H9 (cell line): Measurements from ENCODE around the gene RASL12. TPM values are rescaled to one million over a fixed set of nuclear protein-coding genes. Genes with fewer than 3 reads are reported as not detected.

ENCODE experiments used
- DNase-seq: peaks from one replicate; pipeline ENCODE4 v3.0.0-alpha.2; 2017
- H2AFZ ChIP-seq: one replicate; pipeline ENCODE4 v1.6.1; 2013; ENCODE audit warnings: mild to moderate bottlenecking, low read length, control low read depth, moderate library complexity
- H2AK5ac ChIP-seq: 2 replicates; pipeline ENCODE4 v1.6.1; 2013; ENCODE audit warnings: low read length, control low read depth, mixed read lengths; ENCODE audit not compliant: insufficient read length
- H2BK120ac ChIP-seq: one replicate; pipeline ENCODE4 v1.6.1; 2013; ENCODE audit warnings: low read depth, mild to moderate bottlenecking, low read length, control low read depth, inconsistent platforms; ENCODE audit not compliant: poor library complexity, severe bottlenecking
- H2BK12ac ChIP-seq: 2 replicates; pipeline ENCODE4 v1.6.1; 2013; ENCODE audit warnings: low read length, control low read depth, mixed read lengths, low read depth; ENCODE audit not compliant: insufficient read length
- H2BK15ac ChIP-seq: 2 replicates; pipeline ENCODE4 v1.6.1; 2013; ENCODE audit warnings: low read depth, low read length, control low read depth
- H2BK20ac ChIP-seq: one replicate; pipeline ENCODE4 v1.6.1; 2013; ENCODE audit warnings: low read depth, mild to moderate bottlenecking, low read length, control low read depth, inconsistent platforms; ENCODE audit not compliant: poor library complexity, severe bottlenecking
- H2BK5ac ChIP-seq: 2 replicates; pipeline ENCODE4 v1.6.1; 2013; ENCODE audit warnings: low read length, control low read depth, mixed read lengths; ENCODE audit not compliant: insufficient read length
- H3K14ac ChIP-seq: 2 replicates; pipeline ENCODE4 v1.6.1; 2013; ENCODE audit warnings: low read length, control low read depth; ENCODE audit not compliant: insufficient read depth
- H3K18ac ChIP-seq: 2 replicates; pipeline ENCODE4 v1.6.1; 2013; ENCODE audit warnings: low read depth, mild to moderate bottlenecking, mixed read lengths, low read length, control low read depth; ENCODE audit not compliant: insufficient read length
- H3K23ac ChIP-seq: 2 replicates; pipeline ENCODE4 v1.6.1; 2013; ENCODE audit warnings: low read length, control low read depth, mixed read lengths, low read depth; ENCODE audit not compliant: insufficient read length
- H3K23me2 ChIP-seq: 2 replicates; pipeline ENCODE4 v1.6.1; 2013; ENCODE audit warnings: low read depth, mild to moderate bottlenecking, mixed read lengths, low read length, control low read depth; ENCODE audit not compliant: insufficient read length, poor library complexity, severe bottlenecking
- H3K27ac ChIP-seq: 2 replicates; pipeline ENCODE4 v1.5.1; 2013; ENCODE audit warnings: low read length, control low read depth, mixed read lengths, low read depth; ENCODE audit not compliant: insufficient read length
- H3K27me3 ChIP-seq: 2 replicates; pipeline ENCODE4 v1.6.1; 2013; ENCODE audit warnings: low read length, control low read depth, inconsistent platforms; ENCODE audit not compliant: insufficient read depth
- H3K4ac ChIP-seq: 2 replicates; pipeline ENCODE4 v1.6.1; 2013; ENCODE audit warnings: low read depth, mild to moderate bottlenecking, control low read depth, inconsistent platforms, low read length, moderate library complexity
- H3K4me1 ChIP-seq: 2 replicates; pipeline ENCODE4 v1.6.1; 2013; ENCODE audit warnings: low read length, control low read depth, inconsistent platforms; ENCODE audit not compliant: insufficient read depth
- H3K4me2 ChIP-seq: 2 replicates; pipeline ENCODE4 v1.6.1; 2013; ENCODE audit warnings: low read length, control low read depth, mixed read lengths; ENCODE audit not compliant: insufficient read length, insufficient read depth
- H3K56ac ChIP-seq: 2 replicates; pipeline ENCODE4 v1.6.1; 2013; ENCODE audit warnings: low read depth, mild to moderate bottlenecking, mixed read lengths, low read length, control low read depth; ENCODE audit not compliant: insufficient read length
- H3K79me1 ChIP-seq: 2 replicates; pipeline ENCODE4 v1.6.1; 2013; ENCODE audit warnings: low read depth, mild to moderate bottlenecking, moderate library complexity, low read length, control low read depth, inconsistent platforms; ENCODE audit not compliant: insufficient read depth, poor library complexity, severe bottlenecking
- H3K79me2 ChIP-seq: 2 replicates; pipeline ENCODE4 v1.6.1; 2013; ENCODE audit warnings: low read length, control low read depth, inconsistent platforms; ENCODE audit not compliant: insufficient read depth
- H3K9ac ChIP-seq: 2 replicates; pipeline ENCODE4 v1.6.1; 2013; ENCODE audit warnings: low read length, control low read depth, mixed read lengths; ENCODE audit not compliant: insufficient read length; ENCODE audit errors: extremely low read depth
- H3K9me3 ChIP-seq: one replicate; pipeline ENCODE4 v1.6.1; 2013; ENCODE audit warnings: low read depth, low read length, inconsistent platforms; ENCODE audit not compliant: control insufficient read depth
- H3T11ph ChIP-seq: one replicate; pipeline ENCODE4 v1.6.1; 2013; ENCODE audit warnings: mild to moderate bottlenecking, low read length, control low read depth, inconsistent platforms
- H4K20me1 ChIP-seq: one replicate; pipeline ENCODE4 v1.6.1; 2013; ENCODE audit not compliant: control insufficient read depth, insufficient read length, insufficient read depth
- H4K5ac ChIP-seq: 2 replicates; pipeline ENCODE4 v1.6.1; 2013; ENCODE audit warnings: low read depth, mild to moderate bottlenecking, mixed read lengths, low read length, control low read depth; ENCODE audit not compliant: insufficient read length
- H4K8ac ChIP-seq: replicated peaks from 2 replicates; pipeline ENCODE4 v1.6.1; 2013; ENCODE audit warnings: low read length, control low read depth, mixed read lengths, low read depth; ENCODE audit not compliant: insufficient read length
- H4K91ac ChIP-seq: 2 replicates; pipeline ENCODE4 v1.6.1; 2013; ENCODE audit warnings: low read depth, mild to moderate bottlenecking, moderate library complexity, mixed read lengths, low read length, control low read depth; ENCODE audit not compliant: insufficient read length
- H3K27ac Mint-ChIP-seq, 3 experiments: 2 replicates in 2 of 3; 3 replicates in 1 of 3; pipeline ENCODE4 v1.8.0; 2020 to 2021; ENCODE audit warnings: mixed read lengths in 3 of 3, mild to moderate bottlenecking in 1 of 3, moderate library complexity in 1 of 3
- H3K27me3 Mint-ChIP-seq: 2 replicates; pipeline ENCODE4 v1.8.0; 2021; ENCODE audit warnings: low read depth, mild to moderate bottlenecking, moderate library complexity, mixed read lengths
- H3K36me3 Mint-ChIP-seq, 3 experiments: 2 replicates in 2 of 3; 3 replicates in 1 of 3; pipeline ENCODE4 v1.8.0; 2020 to 2021; ENCODE audit warnings: low read depth in 3 of 3, mixed read lengths in 3 of 3; ENCODE audit not compliant: insufficient read depth in 1 of 3
- H3K4me1 Mint-ChIP-seq, 2 experiments: 2 replicates each; pipeline ENCODE4 v1.8.0; 2020; ENCODE audit warnings: mixed read lengths in 2 of 2
- H3K4me3 Mint-ChIP-seq, 2 experiments: 2 replicates in 1 of 2; 3 replicates in 1 of 2; pipeline ENCODE4 v1.8.0; 2020 to 2021; ENCODE audit warnings: mild to moderate bottlenecking in 2 of 2, mixed read lengths in 2 of 2, moderate library complexity in 1 of 2
- H3K9me3 Mint-ChIP-seq, 2 experiments: 2 replicates in 1 of 2; 3 replicates in 1 of 2; pipeline ENCODE4 v1.8.0; 2020; ENCODE audit warnings: mild to moderate bottlenecking in 2 of 2, mixed read lengths in 2 of 2, moderate library complexity in 1 of 2
- CTCF ChIP-seq: fragments of 200-600 bp; sonication (generic); conservative IDR thresholded peaks from 3 replicates; pipeline ENCODE4 v1.8.0; 2021; ENCODE audit warnings: antibody characterized with exemption, mild to moderate bottlenecking
- WGBS: extraction: QIAGEN DNeasy Blood & Tissue Kit; methylation state at CpG from one replicate; pipeline ENCODE4 v1.1.7; 2013; ENCODE audit warnings: missing lambda C conversion rate, low lambda C conversion rate, mixed read lengths; ENCODE audit not compliant: insufficient read length; ENCODE audit errors: extremely low coverage; 5-methylcytosine and 5-hydroxymethylcytosine counted together
- total RNA-seq: library from RNA; stranded (reverse); gene quantifications from 2 replicates; pipeline ENCODE4 v1.2.1, GENCODE V29; 2021

Gene RASL12
- total RNA-seq, 1 experiment from 2014 or later, result 7.5 TPM

GRCh38 chr15:65077291-65077980 is 9.6 kb upstream of the RASL12 start:
- no peak overlapping the region for H3K9ac ChIP-seq
- H2BK5ac ChIP-seq, result no peak overlapping the region
- no peaks in the 10 kb centered on the region for H3K79me1 ChIP-seq
- H3K4ac ChIP-seq, result no peak overlapping the region
- H3K27ac Mint-ChIP-seq, result no peak overlapping the region
- no peak overlapping the region for H3K23ac ChIP-seq
- DNase-seq, result no peak
- peaks cover 3 to 10% of the 10 kb centered on the region in 2 experiments; a peak in 2 of 5 replicates for H3K9me3 Mint-ChIP-seq
- H3K4me1 ChIP-seq, result peaks cover 3% of the 10 kb centered on the region; the same call in 1 of the 2 replicates
- no peak overlapping the region for H4K91ac ChIP-seq
- no peak overlapping the region for H3K56ac ChIP-seq
- H3K18ac ChIP-seq, result no peak overlapping the region
- no peak for TF ChIP-seq CTCF
- H2BK120ac ChIP-seq, result no peak overlapping the region
- no peak overlapping the region for H2AFZ ChIP-seq
- H2BK20ac ChIP-seq, result no peak overlapping the region
- H3K36me3 Mint-ChIP-seq, result peaks cover 0 to 1% (median 0%) of the 10 kb centered on the region in 3 experiments; a peak in 2 of 7 replicates
- H3K23me2 ChIP-seq, result no peaks in the 10 kb centered on the region
- no peak overlapping the region for H3K14ac ChIP-seq
- no peak overlapping the region for H3K27ac ChIP-seq
- no peak overlapping the region for H2AK5ac ChIP-seq
- peaks cover 33% of the 10 kb centered on the region for H3K27me3 Mint-ChIP-seq
- H2BK12ac ChIP-seq, result no peak overlapping the region
- no peak overlapping the region for H2BK15ac ChIP-seq
- no peak overlapping the region for H3T11ph ChIP-seq
- no peak overlapping the region for H3K4me3 Mint-ChIP-seq
- peaks cover 13 to 15% of the 10 kb centered on the region in 2 experiments for H3K4me1 Mint-ChIP-seq
- no CpG with 5 or more reads among the region's 85 CpGs for WGBS
- no peaks in the 10 kb centered on the region for H3K79me2 ChIP-seq
- no peak overlapping the region for H4K5ac ChIP-seq
- no peak overlapping the region for H3K4me2 ChIP-seq
- no peak overlapping the region for H4K8ac ChIP-seq
- H3K27me3 ChIP-seq, result no peaks in the 10 kb centered on the region
- H4K20me1 ChIP-seq, result no peaks in the 10 kb centered on the region
- H3K9me3 ChIP-seq, result no peaks in the 10 kb centered on the region
